Right renal cortex interstitium (tissue), 3 donors: ENCODE measurements around the gene PCNX3. TPM values are rescaled to one million over a fixed set of nuclear protein-coding genes. Genes with fewer than 3 reads are reported as not detected.

Experiments
- DNase-seq, 3 donors: peaks; one replicate each; pipeline ENCODE4 v3.0.0-alpha.2; 2013; ENCODE audit warnings: low read depth in 3 of 3, low spot score in 2 of 3
- polyA plus RNA-seq, 3 donors: library from polyadenylated mRNA; unstranded; fragments of 120-200 nt; gene quantifications; one replicate each; pipeline ENCODE4 v1.2.1, GENCODE V29; 2013; ENCODE audit not compliant: insufficient read length in 3 of 3

Gene PCNX3
- polyA plus RNA-seq, 3 donors, result 22.2 to 25.1 (median 23.1) TPM

DNA sequence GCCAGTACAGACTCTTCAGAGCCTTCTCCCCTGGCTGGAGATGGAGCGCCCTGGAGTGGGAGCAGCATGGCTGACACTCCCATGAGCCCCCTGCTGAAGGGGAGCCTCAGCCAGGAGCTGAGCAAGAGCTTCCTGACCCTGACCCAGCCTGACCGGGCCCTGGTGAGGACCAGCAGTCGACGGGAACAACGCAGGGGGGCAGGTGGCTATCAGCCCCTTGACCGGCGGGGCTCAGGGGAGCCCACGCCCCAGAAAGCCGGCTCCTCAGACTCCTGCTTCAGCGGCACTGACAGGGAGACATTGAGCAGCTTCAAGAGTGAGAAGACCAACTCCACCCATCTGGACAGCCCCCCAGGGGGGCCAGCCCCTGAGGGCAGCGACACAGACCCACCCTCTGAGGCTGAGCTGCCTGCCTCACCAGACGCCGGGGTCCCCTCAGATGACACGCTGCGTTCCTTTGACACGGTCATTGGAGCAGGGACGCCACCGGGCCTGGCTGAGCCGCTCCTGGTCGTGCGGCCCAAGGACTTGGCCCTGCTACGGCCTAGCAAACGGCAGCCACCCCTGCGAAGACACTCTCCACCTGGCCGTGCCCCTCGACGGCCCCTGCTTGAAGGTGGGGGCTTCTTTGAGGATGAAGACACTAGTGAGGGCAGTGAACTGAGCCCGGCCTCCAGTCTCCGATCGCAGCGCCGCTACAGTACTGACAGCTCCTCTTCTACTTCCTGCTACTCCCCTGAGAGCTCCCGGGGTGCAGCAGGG is 2.6 kb downstream of the PCNX3 start:
- DNase-seq, result no peak

DNA sequence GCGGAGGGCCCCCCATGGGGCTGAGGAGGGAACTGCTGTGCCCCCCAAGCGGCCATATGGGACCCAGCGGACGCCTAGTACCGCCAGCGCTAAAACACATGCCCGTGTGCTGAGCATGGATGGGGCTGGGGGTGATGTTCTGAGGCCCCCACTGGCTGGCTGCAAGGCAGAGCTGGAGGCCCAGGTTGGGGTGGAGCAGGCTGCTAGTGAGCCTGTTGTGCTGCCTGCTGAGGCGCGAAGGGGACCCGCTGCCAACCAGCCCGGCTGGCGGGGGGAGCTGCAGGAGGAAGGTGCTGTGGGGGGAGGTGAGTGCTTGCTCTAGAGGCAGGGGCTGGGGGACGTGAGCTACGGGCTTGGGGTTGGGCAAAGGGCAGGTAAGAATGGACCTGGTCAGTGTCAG is 3.2 kb downstream of the PCNX3 start:
- DNase-seq, result no peak

DNA sequence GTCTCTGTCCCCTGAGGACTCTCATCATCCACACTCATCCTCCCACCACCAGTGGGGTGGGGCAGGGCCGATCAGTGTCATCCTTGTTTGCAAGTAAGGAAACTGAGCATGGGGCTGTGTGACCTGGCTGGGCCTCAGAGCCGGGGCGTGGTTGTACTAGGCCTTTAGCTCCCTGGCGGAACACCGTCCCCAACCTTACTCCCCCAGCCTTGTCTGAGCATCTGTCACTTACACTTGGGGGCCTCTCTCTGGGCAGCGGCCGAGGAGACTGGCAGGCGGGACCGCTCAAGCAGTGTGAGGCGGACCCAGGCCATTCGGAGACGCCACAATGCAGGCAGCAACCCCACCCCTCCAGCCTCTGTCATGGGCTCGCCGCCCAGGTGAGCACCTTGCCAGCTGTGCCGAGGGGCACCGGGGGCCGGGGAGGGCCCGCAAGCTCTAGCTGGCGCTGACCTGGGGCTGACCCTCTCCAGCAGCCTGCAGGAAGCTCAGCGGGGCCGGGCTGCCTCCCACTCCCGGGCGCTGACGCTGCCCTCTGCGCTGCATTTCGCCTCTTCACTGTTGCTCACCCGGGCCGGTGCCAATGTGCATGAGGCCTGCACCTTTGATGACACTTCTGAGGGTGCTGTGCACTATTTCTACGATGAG is 3.8 kb downstream of the PCNX3 start:
- no peak for DNase-seq

DNA sequence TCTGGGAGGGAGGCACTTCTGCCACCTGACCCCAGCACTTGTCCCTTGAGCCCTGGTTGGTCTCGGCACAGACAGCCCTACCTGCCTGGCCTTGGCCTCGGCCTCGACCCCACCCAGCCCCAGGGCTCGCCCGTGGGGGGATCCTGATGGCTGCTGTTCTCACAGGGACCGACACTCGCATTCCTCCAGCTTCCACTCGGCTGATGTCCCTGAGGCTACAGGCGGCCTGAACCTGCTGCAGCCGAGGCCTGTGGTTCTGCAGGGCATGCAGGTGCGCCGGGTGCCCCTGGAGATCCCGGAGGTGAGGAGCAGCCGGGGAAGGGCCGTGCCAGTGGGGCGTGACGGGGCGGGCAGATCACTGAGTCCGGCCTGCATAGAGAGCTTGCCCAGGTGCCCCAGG is 5.1 kb downstream of the PCNX3 start:
- DNase-seq, result no peak

DNA sequence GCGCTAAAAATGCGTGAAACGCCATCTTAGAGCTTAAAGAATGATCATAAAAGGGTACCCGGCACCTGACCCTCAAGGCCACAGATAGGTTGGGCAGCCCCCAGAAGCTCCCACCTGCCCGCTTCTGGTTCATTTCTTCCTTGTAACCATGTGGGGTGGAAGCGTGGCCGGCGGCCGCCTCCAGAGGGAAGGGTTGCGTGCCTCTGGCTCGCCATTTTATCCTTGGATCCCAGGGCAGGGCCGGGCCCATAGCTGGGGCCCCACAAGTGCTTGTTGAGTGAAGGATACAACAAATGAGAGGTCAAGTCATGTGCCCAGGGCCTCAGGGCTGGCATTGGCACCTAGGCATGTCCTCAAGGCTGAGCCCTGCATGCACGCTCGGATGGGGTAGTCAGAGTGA is 5.9 kb downstream of the PCNX3 start:
- DNase-seq, result no peak

DNA sequence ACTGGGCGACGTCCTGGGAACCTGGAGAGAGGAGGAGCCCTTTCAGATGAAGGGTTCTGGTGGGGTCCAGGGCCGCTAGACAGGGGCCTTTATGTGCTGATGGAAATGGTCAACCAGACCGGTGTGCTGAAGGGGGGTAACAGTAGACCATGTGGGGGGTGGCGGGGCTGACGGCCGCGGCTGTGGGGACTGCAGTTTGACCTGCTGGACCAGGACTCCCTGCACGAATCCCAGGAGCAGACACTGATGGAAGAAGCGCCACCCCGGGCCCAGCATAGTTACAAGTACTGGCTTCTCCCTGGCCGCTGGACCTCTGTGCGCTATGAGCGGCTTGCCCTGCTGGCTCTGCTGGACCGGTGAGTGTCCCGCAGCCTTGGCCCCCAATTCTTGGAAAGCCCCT is 6.4 kb downstream of the PCNX3 start:
- DNase-seq, result no peak

DNA sequence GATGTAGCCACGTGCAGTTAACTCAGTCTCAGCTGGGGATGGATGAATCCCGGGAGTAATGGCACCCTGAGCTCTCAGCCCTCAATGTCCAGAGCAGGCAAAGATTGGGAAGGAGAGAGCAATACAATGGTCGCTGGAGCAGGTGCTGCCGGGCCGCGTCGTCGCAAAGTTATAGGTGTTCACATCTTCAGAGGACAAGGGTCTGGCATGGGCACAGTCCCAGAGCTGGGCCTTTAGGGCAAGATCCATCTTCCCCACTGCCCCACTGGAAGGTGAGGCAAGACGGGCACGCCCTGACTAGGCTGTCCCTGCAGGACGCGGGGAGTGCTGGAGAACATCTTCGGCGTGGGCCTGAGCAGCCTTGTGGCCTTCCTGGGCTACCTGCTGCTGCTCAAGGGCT is 7.6 kb downstream of the PCNX3 start:
- DNase-seq, result no peak

DNA sequence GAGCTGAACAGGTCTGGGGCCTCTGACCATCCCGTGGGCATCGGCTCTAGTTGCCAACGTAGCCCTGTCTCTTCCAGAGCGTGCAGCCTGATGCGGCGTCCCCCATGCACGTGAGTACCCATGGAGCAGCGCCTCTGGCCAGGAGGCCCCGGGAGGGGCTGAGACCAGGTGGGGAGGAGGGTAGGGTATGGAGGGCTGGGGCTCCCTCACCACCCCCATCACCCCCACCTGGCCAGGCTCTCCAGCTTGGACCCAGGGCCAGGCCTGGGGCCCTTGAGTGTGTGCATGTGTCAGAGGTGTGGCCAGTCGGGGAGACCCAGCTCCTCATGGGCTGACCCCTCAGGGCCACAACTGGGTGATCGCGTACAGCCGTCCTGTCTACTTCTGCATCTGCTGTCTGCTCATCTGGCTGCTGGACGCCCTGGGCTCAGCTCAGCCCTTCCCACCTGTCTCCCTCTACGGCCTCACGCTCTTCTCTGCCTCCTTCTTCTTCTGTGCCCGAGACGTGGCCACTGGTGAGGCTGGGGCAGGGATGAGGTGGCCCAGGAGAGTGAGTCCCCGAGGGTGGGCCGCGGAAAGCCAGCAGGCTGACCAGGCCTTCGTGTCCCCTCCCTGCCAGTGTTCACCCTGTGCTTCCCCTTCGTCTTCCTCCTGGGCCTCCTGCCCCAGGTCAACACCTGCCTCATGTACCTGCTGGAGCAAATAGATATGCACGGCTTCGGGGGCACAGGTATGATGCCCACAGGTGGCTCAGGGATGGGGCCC is 8.5 kb downstream of the PCNX3 start:
- DNase-seq, result no peak

DNA sequence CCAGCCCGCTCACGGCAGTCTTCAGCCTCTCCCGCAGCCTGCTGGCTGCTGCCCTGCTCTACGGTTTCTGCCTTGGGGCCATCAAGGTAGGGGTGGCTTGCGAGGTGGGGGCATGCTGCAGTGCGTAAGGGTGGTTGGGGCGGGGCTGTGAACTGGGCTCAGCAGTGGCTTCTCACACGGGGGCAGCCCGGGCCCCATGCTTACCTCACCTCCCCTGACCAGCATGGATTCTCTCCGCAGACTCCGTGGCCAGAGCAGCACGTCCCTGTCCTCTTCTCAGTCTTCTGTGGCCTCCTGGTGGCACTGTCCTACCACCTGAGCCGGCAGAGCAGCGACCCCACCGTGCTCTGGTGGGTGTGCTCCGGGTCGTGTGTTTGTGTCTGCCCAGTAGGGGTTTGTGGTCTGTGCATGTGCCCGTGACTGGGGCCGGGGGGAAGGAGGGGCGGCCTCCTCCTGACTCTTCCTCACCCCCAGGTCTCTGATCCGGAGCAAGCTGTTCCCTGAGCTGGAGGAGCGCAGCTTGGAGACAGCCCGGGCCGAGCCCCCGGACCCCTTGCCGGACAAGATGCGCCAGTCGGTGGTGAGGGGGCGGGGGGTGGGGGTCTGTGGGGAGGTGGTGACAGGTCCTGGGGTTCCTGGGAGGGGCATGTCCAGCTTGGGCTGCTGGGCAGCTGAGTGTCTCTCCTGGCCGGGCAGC is 9.5 kb downstream of the PCNX3 start:
- DNase-seq, result no peak

DNA sequence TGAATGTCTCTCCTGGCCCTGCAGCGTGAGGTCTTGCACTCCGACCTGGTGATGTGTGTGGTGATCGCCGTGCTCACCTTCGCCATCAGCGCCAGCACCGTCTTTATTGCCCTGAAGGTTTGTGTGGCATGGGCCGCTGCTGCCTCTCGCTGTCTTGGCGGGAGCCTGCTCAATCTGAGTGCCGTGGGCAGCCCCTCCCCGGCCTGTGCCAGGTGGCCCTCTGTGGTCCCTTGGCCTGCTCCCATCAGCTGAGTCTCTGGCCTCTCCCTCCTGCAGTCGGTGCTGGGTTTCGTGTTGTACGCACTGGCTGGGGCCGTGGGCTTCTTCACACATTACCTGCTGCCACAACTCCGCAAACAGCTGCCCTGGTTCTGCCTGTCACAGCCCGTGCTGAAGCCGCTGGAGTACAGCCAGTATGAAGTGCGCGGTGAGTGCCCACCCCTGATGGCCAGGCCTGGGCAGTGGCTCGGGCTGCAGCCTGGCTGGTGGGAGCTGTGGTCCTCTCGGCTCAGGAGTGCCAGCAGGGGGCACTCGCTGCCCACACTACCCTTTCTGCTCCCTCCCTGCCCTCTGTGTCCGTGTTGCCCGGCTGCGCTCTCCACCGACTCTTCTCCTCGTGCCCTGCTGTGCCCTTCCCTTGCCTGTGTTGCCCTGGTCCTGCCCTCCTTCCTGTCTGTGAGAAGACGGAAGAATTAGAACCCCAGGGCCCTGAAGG is 10.2 kb downstream of the PCNX3 start:
- no peak for DNase-seq

DNA sequence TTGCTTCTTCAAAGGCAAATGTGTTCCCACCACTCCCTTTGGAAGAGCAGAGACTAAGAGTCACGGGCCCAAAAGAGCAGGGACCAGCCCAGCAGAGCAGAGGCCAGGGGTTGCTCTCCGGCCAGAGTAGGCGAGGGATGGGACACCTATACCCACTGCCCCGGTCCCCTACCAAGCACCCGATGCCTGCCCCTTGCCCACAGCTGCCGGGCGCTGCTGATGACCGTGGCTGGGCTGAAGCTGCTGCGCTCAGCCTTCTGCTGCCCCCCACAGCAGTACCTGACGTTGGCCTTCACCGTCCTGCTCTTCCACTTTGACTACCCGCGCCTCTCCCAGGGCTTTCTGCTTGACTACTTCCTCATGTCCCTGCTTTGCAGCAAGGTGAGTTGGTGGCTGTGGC is 11.6 kb downstream of the PCNX3 start:
- DNase-seq, result no peak

DNA sequence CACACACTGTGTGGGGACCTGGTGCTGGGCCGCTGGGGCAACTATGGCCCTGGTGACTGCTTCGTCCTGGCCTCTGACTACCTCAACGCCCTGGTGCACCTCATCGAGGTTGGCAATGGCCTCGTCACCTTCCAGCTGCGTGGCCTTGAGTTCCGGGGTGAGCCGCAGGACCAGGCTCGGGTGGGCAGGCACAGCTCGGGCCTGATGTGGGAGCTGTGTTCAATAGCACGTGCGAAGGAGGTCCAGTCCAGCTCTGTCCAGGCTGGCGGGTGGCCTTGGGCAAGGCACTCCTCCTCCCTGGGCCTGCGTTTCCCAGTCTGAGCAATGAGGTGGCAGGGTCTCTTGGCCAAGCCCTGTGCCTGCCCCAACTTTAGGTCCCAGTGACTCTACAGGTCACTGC is 14.0 kb downstream of the PCNX3 start:
- no peak for DNase-seq

DNA sequence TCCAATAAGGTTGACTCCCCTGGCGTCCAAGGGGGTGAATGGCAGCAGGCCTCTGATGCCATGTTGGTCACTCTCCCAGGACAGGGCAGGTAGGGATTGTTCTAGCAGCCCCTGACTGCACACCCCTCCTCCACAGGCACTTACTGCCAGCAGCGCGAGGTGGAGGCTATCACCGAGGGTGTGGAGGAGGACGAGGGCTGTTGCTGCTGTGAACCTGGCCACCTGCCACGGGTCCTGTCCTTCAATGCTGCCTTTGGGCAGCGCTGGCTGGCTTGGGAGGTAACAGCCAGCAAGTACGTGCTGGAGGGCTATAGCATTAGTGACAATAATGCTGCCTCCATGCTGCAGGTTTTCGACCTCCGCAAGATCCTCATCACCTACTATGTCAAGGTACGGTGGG is 14.6 kb downstream of the PCNX3 start:
- DNase-seq, result no peak

DNA sequence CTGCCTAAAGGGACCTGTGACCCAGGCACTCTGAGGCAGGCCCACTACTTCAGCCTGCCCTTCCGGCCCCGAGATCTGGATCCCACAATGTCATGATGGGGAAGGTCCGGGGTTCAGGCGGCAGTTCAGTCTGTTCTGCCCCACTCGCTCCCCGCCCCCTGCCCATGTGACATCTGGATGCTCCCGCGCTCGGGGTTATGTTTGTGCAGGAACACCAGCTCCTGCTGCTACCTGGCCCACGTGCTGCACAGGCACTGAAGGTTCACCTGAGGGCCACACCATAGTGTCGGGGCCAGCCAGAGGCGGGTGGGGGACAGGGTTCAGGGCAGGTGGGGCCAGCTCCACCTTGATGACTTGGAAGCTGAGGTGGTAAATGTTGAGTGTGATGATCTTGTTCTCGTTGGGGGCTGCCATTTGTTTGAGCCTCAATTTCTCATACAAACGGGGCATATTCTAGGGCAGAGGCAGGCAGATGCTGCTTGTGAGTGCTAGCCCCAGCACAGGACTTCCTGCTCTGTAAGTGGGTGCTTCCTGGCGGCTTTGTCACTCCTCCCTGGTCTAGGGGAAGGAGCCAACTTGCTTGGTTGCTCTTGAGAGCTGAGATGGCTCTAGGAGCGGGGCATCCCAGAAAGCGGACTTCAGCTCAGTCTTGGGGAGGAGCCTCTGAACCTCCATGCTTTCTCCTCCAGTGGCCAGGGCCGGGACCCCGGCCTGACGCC is 18.0 kb downstream of the PCNX3 start:
- DNase-seq, result no peak

DNA sequence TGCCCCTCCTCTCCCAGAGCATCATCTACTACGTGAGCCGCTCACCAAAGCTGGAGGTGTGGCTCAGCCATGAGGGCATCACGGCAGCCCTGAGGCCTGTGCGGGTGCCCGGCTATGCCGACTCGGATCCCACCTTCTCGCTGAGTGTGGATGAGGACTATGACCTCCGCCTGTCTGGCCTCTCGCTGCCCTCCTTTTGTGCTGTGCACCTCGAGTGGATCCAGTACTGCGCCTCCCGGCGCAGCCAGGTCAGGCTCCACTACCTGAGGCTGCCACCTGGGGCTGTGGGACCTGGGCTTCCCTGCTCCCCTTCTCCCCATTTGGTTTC is 18.5 kb downstream of the PCNX3 start:
- DNase-seq, result no peak

DNA sequence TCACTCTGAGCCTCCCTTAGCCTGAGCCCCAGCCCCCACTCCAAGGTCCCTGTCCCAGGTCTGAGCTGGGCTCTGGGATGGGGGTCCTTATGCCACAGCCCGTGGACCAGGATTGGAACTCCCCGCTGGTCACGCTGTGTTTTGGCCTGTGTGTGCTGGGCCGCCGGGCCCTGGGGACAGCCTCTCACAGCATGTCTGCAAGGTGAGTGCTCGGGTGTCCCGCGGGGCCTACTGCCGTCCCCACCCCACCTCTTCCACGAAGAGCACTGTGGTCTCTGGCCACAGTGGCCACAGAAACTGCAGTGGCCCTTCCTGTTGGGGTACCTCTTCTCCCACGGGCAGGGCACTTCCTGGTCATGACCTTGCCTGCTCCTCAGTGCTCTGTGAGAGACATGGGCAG is 18.9 kb downstream of the PCNX3 start:
- no peak for DNase-seq

DNA sequence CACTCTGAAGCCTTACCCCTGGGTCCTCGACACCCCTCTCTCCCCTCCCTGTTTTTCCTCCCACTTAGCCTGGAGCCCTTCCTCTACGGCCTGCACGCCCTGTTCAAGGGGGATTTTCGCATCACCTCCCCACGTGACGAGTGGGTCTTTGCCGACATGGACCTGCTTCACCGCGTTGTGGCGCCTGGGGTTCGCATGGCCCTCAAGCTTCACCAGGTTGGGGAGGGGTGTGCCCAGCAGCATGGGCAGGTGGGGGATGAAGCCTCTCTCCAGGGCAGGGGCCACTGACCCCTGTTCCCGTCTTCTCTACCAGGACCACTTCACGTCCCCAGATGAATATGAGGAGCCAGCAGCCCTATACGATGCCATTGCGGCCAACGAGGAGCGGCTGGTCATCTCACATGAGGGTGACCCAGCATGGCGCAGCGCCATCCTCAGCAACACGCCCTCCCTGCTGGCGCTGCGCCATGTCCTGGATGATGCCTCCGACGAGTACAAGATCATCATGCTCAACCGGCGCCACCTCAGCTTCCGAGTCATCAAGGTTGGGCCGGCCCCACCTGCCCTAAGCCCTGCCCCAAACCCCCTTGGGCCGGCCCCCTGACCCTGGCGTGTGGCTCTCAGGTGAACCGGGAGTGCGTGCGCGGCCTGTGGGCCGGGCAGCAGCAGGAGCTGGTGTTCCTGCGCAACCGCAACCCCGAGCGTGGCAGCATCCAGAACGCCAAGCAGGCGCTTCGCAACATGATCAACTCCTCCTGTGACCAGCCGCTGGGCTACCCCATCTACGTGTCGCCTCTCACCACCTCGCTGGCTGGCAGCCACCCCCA is 19.5 kb downstream of the PCNX3 start:
- DNase-seq, result no peak

DNA sequence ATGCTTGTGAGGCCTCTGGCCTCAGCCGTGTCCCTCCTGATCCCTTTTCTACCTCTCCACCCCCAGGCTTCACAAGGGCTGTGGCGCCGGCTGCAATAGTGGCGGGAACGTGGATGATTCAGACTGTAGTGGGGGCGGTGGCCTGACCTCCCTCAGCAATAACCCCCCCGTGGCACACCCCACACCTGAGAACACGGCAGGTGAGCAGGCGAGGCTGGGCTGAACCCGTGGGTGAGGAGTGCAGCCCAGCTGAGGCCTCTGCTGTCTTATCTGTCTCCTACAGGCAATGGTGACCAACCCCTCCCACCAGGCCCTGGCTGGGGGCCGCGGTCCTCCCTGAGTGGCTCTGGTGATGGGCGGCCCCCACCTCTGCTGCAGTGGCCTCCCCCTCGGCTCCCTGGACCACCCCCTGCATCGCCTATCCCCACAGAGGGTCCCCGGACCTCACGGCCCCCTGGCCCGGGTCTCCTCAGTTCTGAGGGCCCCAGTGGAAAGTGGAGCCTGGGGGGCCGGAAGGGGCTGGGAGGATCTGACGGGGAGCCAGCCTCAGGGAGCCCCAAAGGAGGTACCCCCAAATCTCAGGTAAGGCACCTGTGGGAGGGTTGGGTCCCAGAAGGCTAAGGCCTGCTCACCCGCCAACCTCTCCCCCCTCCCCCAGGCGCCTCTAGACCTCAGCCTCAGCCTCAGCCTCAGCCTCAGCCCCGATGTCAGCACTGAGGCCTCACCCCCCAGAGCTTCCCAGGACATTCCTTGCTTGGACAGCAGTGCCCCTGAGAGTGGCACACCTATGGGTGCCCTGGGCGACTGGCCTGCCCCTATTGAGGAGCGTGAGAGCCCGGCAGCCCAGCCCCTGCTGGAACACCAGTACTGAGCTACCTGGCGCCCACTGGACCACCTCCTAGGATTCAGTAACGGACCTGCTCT is 20.8 kb downstream of the PCNX3 start:
- DNase-seq, result no peak
